AG09309 (cell line): ENCODE data around the gene JUND.

Experiments
- DNase-seq: peaks from one replicate; pipeline ENCODE4 v3.0.0-alpha.2; 2010; ENCODE audit warnings: low read depth
- H3K4me3 ChIP-seq: 2 replicates; pipeline ENCODE4 v1.5.1; 2011; ENCODE audit warnings: mild to moderate bottlenecking, low read depth, low read length, moderate library complexity; ENCODE audit not compliant: control insufficient read depth
- CTCF ChIP-seq: IDR thresholded peaks from 2 replicates; pipeline ENCODE4 v1.5.1; 2011; ENCODE audit warnings: mild to moderate bottlenecking, low read depth, low read length, inconsistent platforms; ENCODE audit not compliant: insufficient read depth, control insufficient read depth; ENCODE audit errors: missing control alignments

The JUND gene

GRCh38 chr19:18278521-18279265, 2.7 kb downstream of the JUND start:
- H3K4me3 ChIP-seq, result peak overlapping the region; percentile 74
- no peak for DNase-seq
- peak; percentile 33 for TF ChIP-seq CTCF

GRCh38 chr19:18274781-18275356, 6.6 kb downstream of the JUND start:
- TF ChIP-seq CTCF, result no peak
- H3K4me3 ChIP-seq, result no peak overlapping the region
- DNase-seq, result no peak

GRCh38 chr19:18274219-18274780, 7.1 kb downstream of the JUND start, which contains the start of gene IQCN:
TSS of gene IQCN (minus strand) at chr19:18274452. CDS start at chr19:18269478, 4,974 bp downstream.
- no peak for TF ChIP-seq CTCF
- no peak within 1 kb of the TSS for H3K4me3 ChIP-seq
- DNase-seq, result no peak

- no peak overlapping the region for H3K4me3 ChIP-seq
- TF ChIP-seq CTCF, result no peak
- no peak for DNase-seq
Measured at GRCh38 chr19:18273561-18274218, 7.7 kb downstream of the JUND start.

- H3K4me3 ChIP-seq, result no peak overlapping the region
- no peak for TF ChIP-seq CTCF
- DNase-seq, result no peak
Measured at GRCh38 chr19:18271433-18271841, 10.0 kb downstream of the JUND start.

- no peak overlapping the region for H3K4me3 ChIP-seq
- TF ChIP-seq CTCF, result no peak
- DNase-seq, result no peak
Measured at GRCh38 chr19:18270326-18270725, 11.1 kb downstream of the JUND start.
